ENCODE data around the gene NGF.

NGF gene

DNA sequence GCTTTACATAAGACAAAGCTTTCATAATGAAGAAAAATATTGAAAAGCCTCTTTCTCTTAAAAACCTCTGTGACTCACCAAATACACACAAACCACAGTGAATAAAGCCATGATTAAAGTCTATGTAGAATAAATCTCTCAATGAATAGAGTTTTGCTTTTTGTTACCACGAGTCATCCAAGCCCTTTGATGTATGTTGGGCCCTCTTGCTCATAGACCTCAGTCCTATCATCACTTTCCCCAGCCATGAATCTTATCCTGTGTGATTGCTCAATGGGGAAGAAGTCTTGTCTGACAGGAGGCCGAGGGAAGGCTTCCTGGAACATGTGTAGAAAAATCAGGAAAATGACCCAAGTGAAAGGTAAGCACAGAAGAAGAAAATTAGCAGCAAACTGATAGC is 60.8 kb downstream of the NGF start:
- DNase-seq: no peak

DNA sequence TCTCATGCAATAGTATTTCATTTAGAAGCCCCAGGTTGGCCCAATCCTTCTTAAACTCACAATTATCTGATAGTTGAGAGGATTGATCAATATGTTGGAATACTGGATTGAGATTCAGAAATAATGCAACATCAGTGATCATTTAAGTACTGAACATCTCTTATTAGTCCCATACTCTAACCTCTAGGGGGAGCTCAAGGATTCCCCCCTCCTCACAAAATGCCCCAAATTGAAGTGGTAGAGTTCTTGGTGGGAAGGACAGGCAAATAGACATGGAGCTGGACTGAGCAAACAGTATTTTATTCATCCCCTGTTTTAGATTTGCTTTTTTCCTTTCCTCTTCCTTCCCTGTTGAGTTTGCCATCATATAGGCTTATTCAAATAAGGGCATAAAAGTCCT is 62.8 kb downstream of the NGF start:
- no peak for DNase-seq

DNA sequence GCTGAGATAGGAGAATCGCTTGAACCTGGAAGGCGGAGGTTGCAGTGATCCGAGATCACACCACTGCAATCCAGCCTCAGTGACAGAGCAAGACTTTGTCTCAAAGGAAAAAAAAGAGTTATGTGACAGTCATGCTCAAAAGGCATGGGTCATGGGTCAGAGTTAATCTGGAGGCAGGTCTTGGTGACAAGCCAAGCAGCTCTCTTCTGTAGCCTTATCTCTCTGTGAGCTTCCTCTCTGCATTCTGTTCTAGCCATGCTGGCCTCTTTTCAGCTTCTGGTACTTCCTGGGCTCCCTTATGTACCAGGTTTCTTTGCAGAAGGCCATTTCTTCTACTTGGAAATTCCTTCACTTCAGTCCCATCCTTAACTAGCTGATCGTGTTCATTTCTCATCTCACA is 63.6 kb downstream of the NGF start:
- DNase-seq: no peak

DNA sequence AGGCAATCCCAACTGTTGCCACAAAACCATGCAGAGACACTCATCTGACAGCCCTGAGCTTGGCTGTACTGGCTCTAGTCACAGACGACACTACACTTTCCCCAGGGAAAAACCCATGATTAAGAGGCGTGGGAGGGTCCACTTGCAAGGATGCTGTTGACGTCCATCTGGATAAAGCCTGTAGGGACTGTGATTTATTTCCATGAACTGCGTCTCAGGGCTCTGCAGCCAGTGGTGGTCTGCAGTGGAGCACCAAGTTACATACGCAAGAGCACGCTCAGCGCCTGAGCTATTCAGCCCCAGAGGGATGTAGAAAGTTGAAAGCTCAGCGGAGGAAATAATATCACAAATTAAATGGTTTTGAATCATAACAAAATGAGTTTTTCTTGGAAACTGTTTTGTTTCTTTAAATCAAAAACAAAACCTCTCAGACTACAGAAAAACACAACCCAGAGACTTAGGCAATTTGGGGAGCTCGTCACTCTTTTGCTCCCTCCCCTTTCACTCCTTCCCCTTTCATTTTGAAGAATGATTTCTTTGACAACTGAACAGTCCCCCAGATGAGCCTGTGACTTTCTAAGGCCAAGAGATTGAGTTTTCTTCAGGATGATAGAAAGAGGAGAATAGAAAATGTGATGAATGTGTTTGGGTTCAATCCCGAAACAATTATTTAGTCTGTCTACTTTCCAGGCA is 71.2 kb downstream of the NGF start:
- no peak for DNase-seq

DNA sequence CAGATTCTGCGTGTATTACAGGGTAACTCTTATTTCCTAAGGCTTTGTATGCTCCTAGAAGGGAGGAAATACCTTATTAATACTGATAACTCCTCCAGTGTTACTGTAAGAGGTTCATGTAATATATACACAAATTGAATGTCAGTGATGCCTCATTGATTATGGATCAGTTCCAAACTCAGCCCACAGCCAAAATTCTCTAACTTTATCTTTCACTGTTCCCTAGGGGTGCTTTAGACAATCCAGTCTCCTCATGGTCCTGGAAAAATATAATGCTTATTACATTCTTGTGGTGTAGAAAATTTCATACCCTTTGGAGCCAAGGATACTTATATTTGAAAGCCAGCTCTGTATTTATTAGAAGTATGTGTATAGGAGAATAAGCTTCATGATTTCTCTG is 73.0 kb downstream of the NGF start:
- DNase-seq: no peak

DNA sequence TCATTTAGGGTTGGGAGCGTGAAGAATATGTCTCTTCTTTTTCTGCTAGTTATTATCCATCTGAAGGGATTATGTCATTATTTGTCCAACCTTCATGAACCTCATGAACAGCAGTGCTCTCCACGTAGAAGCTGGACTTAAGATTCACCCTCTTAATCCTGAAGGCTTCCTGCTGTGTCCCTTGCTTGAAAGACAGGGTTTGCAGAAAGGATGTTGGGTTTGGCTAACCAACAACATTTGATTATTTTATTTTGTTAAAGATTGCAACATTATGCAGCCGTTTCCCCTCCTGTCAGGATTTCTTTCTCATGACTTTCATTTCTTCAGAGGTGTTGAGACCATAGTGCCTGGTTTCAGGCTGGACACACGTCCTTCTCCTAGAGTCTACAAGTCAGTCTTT is 75.2 kb downstream of the NGF start:
- no peak for DNase-seq

DNA sequence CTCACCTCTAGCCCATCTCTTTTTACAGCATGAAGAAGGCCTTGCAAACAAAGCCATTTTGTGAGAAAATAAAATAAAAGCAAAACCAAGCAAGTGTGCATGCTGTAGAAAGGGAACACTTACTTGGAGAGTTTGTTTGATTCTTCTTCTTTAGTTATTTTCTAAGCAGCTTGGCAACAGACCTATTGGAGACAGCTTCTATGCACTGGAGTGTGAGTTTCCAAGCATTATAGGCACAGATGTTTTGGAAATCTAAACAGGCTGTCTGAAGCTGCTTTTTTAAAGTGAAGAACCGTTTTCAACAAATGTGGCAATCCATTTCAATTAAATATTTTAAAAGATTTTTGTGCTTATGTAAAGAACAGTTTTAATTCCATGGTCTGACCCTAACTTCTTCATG is 76.6 kb downstream of the NGF start:
- DNase-seq: no peak

DNA sequence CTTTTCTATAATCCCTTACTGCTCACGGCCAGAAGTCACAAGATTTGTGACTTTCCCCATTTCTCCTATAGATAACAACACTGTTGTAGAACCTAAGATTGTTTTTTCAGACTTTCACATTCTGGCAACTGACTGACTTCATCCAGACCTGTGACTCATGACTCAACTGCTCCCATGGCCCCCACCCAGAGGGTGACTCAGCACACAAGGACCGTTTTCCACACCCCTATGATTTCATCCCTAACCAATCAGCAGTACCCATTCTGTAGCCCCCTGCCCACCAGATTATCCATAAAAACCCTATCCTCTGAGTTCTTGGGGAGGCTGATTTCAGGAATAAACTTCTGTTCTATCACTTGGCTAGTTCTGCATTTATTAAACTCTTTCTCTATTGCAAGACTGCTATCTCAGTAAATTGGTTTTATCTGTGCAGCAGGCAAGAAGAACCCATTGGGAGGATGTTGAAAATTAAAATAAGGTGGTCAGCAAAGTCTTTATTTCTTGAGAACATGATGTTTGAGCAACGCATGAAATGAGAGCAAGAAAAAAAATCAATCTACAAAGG is 79.7 kb downstream of the NGF start:
- DNase-seq: no peak

DNA sequence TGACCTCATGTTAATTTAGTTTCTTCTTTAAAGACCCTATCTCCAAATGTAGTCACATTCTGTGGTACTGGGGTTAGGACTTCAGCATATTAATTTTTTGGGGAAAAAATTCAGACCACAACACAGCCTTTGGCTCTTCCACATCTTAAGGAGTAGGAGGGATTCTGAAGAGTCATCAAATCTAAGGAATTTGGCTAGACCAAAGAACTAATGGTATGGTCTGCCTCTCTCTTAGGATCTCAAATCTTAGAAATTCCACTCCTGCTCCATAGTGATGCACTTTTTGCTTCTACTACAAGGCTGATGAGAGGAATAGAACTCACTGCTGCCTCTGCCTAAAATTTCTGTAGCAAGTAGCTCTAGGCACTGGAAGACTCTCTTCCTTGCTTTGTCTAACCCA is 80.5 kb downstream of the NGF start:
- no peak for DNase-seq

DNA sequence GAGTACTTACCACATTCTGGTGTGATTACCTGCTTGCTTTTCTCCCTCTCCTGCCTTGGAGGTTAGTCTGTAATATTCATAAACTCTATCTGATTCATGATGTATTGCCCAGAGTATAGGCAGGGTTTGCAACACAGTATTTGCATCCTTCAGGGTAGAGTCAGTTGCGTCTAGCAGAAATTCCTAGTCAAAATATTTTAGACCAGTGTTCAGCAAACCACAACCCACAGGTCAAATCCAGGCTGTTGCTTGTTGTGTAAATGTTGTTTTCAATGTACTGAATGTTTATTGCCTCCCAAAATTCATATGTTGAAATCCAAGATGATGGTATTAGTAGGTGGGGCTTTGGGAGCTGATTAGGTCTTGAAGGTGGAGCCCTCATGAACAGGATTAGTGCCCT is 82.9 kb downstream of the NGF start:
- DNase-seq: no peak

DNA sequence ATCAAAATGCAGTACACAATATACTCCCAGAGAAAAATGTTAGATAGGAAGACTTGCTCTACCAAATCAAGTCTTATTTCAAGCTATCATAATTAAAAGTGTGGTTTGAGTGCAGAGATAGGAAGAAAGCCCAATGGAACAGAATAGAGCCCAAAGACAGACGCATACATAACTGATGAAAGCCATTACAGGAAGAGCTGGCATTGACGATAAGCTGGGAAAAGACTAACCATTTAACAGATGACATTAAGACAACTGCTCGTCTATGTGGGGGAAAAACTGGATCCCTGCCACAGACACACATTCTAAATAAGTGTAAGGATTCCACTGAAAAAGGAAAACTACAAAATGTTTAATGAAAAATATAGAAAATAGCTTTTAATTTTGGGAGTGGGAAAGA is 85.5 kb downstream of the NGF start:
- no peak for DNase-seq

DNA sequence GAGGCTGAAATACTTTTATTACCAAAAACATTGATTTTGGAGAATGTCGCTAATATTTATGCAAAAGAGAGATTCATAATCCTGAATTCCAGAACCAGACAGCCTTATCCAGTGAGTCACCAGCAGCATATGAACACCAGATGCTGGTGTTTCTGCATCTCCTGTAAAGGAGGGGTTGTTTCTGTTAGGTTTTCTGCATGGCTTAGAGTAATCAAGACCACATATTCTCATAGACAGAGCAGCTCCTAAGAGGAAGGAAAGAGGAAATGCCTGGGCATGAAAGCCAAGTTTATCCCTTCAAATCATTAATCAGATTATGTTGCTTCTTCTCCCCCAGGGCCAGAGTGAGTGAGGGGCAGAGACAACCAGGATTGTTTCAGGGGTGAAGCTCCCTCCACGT is 86.2 kb downstream of the NGF start:
- no peak for DNase-seq

DNA sequence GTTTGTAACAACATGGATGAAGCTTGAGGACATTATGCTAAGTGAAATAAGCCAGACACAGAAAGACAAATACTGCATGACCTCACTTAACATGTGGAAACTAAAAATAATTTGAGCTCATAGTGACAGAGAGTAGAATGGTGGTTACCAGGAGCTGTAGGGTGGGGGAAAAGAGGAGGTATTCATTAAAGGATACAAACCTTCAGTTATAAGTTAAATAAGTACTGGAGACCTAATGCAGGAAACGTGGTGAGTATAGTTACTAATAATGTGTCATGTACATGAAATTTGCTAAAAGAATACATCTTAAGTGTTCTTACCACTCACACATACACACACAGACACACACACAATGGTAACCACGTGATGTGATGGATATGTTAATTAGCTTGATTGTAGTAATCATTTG is 86.7 kb downstream of the NGF start:
- DNase-seq: no peak

DNA sequence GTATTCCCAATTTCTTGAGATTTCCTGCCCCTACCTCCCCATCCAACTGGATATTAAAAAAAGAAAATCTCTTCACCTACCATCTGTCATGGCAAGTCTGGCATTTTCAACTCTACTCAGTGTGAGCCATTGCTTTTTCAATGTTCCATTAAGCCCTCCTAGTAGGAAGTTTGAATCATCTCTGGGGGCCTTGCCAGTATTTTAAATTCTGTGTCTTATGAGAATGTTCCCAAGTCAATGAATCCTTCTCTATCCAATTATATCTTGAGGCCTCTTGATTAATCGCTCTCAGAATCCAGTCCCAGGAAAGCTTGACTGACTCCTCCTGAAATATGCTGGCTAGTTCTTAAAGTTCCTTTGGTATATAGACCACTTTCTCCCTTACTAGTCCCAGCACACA is 91.5 kb downstream of the NGF start:
- DNase-seq: no peak

DNA sequence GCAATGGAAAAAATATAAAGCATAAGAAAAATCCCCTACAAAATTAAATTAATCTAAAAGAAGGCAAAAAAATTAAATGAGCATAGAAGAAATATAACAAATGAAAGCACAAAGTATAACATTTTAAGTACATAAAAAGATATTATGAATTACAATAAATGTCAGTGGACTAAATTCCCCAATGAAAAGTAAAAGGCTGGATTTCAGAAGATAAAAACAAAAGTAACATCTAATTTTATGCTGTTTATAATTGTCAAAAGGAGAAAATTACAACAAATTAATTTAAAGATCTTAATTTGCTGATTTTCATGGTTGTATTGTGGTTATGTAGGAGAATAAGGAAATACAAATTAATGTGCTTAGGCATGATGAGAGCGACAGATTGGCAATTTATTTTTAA is 92.8 kb downstream of the NGF start:
- DNase-seq: no peak

DNA sequence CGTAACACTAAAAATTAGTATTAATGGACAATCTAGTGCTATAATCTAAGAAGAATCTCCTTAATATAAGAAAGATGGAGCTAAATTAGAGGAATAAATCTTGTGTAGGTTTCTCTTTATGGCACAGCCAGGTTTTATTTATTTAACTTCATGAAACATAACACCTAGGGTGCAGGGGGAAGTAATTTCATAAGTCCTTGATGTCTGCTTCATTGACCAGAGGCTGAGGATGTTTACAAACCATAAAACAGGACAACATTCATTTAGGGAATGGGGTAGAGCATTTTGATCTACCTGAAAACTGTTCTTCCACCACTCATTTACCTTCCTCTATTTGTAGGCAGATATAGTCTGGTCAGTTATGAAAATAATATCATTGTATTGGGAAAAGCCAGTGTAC is 95.5 kb downstream of the NGF start:
- DNase-seq: no peak

DNA sequence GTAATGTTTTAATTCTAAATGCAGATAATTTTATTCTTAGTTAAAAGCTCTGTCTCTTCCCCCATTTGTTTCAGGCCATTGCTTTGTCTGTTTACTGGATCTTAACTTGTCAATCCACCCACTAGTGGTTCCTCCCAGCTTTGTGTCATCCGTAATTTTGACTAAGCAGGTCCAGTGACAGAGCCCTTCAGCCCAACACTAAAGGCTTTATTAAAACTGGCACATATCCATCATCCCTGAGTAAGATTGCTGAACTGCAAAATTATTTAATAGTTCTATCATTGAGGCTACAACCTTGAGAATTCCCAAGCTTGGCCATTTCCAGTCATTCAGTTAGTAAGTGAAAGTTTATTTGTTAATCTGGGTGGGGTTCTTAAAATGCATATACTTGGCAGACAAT is 96.7 kb downstream of the NGF start:
- DNase-seq: no peak

DNA sequence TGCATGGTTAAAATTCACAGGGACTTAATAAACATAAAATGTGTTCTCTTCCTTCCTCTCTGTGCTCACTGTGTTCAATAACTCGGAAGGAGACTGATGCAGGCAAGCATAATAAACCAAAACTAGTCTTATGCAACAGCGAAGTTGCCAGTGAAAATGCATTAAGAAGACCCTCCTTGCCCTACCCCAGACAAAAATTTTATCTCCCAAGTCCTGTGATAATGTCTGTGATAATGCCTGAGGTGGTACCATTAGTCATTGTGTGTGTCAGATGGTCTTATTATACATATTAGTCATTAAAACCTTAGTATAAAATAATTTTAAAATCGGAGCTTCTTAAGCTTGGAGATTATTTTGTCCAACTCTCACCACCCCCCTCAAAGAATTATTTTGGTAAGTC is 97.8 kb downstream of the NGF start:
- no peak for DNase-seq

DNA sequence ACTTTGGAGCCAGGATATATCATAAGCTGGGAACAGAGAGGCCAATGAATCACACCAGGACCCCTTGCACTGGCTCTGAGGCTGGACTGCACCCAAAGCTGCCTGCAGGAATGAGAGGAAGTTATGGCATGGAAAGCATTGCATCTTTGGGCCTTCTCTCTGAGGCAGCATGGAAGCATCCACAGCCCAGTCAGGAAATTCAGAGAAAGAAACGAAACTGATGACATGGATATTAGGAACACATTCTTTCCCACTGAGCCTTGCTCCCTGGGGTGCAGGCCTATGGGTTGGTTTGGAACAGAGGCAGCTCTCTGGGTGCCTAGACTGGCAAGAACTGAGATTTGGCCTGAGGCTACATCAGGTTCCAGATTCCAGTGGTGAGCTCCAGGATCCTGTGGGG is 98.6 kb downstream of the NGF start:
- no peak for DNase-seq

DNA sequence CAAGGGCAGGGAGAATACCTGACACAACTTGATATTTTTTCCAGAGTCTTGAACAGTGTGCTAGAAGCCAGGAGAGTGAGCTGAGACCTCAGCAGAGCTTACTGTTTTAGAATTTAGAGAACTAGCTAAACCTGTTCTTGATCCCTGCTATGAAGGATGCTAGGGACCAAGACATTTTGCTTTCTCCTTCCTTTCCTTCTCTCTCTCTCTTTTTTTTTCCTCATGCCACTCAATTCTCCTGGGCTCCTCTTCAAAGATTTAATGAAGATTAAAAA is 99.0 kb downstream of the NGF start:
- no peak for DNase-seq

DNA sequence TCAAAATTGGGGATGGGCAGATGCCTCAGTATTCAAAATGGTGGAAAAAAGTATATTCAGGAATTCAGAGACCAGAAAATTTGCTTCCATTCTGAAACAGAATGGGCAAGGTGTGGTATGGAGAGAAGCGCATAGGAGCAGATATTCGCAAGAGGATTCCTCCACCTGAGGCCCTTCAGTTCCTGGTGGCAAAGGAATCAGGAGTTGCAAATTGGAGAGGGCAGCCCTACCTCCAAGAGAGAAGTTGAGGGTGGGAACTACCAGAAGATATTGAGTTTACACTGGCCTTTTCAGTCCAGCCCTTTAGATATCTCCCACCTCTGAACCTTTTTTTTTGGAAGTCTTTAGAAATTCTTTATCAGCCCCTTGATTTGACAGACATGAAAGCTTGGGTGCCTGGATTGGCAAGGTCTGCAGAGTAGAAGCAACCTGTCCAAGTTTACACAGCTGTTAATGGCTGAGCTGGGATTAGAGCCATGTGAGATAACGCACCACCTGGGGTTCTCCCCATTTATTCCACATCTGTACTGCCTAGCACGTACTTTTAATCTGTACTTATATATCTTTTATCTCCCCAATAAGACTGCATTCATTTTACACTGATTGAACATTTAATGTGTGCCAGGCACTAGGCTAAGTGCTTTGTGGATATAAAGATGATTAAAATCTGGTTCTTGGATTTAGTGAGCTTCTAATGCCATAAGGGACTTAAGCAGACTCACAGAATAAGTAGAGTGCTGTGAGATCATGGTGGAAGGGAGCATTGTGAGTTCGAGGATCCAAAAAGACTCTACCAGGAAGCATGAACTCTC is 99.5 kb downstream of the NGF start:
- DNase-seq: no peak

DNA sequence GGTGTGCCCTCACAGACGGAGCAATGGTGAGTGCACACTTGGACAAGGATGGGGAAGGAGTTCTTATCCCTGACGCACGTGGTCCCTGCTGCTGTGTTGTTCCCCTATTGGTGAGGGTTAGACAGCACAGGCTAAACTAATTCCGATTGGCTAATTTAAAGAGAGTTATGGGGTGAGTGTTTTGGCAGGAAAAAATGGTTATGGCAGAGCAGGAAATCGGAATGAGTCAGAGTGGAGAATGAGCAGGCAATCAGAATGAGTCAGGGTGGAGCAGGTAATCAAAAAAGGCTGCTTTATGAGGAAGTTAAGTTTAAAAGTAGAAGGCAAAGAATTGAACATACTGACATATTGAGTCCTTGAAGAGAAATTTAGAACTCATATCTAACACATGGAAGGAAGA is 100.5 kb downstream of the NGF start:
- DNase-seq: no peak

DNA sequence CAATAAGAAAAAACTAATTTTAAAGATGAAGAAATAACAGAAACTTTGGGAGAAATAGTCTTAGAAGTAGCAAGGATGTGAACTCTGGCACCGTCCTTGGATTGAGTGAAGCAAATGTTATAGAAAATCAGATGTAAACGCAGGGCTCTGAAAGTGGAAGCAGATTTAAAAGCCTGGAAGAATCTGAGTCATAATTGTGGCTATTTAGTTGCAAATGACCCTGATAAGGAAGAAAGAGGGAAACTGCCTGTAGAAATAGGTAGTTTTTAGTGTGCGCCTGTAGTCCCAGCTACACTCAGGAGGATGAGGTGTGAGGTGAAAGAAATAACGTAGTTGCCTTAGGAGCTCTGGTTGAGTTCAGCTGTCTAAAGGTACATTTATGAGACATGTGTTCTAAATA is 101.0 kb downstream of the NGF start:
- no peak for DNase-seq

Data from activated naive CD4-positive, alpha-beta T cell treated with Interleukin-2 at 50 U/mL for 16 hours (primary cell).